NCI-H1417 treated with DMSO at 0.1 percent for 48 hours (cell line): Measurements from ENCODE around the gene TMEM135.
"Not testable (repeated sequence)": the region's sequence is repeated elsewhere in the genome, so short reads cannot be mapped to it uniquely, and the experiment has no call there.

ENCODE experiments used
- DNase-seq: peaks from one replicate; lab custom pipeline; 2025; lab: John Stamatoyannopoulos, UW

Gene TMEM135

DNA sequence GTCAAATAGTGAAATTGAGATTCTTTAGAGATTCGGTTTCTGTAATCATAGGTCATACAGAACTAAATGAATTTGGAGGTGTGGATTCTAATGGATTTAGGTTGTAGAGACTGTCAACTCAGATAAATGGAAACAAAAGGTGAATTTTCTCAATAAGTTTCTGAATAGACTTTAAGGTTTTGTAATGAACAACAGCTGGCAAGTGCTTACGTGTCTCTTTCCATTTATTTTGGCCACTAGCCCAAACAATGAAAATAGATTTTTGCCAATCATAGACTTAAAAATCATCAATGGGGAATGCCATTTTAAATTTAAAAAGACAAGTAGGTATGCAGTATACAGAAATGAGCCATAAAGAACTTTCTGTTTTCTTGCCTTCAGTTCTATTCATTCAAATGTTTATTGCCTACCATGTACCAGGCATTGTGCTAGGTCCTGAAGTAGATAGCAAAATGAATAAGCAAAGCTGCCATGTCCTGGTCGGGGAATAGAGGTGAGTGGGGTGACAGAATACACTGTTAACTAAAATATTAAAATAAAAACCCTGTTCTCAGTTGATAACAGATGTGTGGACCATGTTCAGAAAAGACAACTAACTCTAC, 16.9 kb upstream of the TMEM135 start:
- no peak for DNase-seq

DNA sequence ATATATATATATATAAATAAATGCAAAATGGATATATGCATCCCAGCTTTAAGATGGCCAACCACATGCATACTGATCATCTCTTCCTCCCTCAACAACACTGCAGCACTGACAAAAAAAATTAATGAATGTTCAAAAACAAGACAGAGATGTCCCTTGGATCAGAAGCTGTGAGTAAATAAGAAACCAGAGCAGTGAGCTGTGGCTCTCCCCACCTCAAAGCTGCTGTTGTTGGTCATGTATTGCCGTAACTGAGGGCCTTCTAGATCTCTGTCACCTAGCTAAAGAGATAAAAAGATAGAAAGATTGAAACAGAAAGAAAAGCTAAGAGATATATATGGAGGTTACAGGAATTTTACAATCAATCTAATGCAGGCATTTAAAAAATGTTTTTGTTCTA, 15.5 kb upstream of the TMEM135 start:
- DNase-seq: no peak

DNA sequence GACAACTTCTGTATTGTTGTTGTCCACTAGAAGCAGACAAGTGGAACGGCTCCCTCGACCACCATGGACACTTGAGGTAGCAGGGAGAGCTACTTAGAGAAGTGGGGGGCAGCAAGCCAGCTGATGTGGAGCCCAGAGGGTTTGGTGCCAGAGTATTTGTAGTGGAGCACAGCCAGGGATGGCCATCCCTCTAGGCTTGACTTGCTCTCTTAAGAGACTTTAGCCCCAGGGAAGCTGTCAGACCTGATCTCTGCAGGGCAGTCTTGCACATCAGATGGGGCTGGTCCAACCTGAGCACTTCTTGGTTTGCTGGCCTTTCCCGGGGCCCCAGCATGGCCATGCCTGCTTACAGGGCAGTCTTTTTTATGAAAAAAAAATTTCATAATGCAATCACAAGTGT, 15.0 kb upstream of the TMEM135 start:
- DNase-seq: no peak

DNA sequence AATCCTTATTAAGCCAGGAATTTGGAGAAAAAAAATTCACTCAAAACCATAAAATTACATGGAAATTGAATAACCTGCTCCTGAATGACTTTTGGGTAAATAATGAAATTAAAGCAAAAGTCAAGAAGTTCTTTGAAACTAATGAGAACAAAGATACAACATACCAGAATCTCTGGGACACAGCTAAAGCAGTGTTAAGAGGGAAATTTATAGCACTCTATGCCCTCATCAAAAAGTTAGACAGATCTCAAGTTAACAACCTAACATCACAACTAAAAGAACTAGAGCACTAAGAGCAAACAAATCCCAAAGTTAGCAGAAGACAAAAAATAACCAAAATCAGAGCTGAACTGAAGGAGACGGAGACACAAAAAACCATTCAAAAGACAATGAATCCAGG, 11.3 kb upstream of the TMEM135 start:
- not testable (repeated sequence) for DNase-seq

DNA sequence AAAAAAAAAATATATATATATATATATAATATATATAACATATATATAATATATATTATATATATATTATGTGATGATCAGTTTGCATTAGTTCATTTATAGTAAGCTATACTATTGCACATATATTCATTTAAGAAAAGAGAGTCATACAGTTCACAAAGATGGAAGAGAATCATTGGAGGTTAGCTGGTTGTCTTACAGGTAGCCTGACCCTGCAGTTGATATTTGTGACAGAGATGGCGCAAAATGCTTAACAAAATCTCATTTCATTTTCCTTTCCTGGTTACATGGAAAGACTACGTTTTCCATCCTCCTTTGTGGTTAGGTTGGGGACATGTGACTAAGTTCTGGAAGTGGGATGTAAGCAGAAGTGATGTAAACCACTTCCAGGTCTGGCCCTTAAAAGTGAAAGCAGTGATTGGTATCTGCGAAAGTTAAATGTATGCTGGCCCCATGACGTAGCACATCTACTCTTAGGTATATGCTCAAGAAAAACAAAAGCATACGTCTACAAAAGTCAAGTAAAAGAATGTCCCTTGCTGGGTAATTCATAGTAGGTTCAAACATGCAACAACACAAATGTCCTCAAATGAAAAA, 7.2 kb upstream of the TMEM135 start:
- no peak for DNase-seq

DNA sequence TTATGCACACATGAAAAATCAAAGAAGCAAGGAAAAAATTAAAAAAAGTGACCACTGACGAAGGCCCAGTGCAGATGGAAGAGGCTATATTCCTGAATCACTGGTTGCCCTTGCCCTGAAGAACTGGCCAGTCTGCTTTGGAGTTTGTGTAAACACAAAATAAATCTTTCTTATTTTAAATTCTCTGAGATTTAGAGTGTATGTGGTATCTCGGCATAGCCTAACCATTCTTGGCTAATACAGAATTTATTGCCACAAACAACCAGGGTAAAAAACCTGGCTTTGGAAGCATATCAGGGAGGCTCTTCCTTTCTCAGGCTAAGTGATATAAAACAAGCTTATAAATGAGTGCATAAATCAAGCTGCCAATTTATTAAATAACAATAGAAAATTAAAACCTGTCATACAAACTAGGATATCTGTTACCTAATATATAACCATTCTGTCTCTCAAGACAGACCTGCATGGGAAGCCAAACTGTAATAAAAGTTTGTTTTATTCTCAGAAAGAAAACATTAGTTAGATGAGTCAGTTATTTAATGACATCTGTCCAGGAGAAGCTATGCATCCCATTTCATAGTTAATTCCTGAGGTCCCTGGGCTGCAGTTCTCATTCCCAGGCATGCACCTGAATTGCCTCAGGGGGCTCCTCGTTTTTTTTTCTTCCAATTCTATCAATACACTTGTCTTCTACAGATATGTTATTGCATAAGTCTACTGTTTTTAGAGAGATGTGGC, 6.1 kb upstream of the TMEM135 start:
- DNase-seq: no peak

DNA sequence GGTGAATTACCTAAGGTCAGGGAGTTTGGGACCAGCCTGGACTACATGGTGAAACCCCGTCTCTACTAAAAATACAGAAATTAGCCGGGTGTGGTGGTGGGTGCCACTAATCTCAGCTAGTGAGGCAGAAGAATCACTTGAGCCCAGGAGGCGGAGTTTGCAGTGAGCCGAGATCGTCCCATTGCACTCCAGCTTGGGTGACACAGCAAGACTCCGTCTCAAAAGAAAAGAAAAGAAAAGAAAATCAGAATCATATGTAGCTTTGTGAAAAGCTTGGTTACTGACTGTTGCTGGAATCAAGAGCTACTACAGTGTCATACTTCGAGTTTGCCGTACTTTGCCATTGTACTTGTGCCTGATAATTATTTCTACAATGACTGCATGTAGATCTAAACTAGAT, 4.2 kb upstream of the TMEM135 start:
- DNase-seq: no peak

DNA sequence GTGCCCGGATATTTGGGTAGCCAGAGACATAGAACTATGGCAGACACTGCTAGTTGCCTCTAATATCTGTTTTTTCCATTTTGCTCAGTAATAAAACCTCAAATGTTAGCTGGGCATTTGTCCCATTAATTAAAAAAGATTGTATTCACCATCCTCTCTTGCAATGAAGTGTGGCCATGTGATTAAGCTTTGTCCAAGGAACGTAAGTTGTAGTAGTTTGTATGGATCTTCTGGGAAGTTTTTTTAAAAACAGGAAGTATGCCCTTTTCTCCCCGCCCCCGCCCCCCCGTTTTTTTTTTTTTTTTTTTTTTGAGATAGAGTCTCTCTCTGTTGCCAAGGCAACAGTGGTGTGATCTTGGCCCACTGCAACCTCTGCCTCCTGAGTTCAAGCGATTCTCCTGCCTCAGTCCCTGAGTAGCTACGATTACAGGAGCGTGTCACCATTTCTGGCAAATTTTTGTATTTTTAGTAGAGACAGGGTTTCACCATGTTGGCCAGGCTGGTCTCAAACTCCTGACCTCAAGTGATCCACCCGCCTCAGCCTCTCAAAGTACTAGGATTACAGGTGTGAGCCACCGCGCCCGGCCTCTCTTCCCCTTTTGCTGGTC, 1.7 kb upstream of the TMEM135 start:
- DNase-seq: no peak

DNA sequence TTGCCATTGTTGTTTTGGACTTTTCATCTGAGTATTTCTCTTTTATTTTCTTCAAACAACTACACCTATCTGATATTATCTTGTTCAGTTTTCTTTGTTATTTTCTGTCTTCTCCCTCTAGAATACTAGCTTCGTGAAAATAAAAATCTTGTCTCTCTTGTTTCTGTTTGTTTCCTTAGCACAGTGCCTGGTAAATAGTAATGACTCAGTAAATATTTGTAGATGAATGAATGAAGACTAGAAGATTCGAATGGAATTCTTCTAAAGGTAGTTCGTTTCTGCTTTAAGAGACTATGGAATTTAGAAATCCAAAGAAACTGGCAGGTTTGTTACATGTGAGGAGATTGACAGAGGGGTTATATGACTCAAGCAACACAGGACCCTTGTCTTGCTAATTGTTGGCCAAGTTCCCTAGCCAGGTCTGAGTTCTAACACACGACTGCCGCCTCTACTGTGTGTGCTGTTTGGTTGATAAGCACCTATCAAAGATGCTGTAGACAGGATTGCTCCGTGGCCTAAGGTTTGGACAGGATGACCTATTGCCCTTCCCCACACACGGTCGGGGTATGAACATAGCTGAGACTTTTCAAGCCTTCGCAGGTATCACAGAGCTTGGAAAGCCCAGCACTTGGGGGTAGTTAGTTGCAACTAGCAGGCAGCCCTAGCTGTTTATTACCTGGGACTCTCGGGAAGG, 831 bp upstream of the TMEM135 start:
- no peak for DNase-seq

GRCh38 chr11:87038235-87038977, 672 bp downstream of the TMEM135 start:
- DNase-seq: no peak

DNA sequence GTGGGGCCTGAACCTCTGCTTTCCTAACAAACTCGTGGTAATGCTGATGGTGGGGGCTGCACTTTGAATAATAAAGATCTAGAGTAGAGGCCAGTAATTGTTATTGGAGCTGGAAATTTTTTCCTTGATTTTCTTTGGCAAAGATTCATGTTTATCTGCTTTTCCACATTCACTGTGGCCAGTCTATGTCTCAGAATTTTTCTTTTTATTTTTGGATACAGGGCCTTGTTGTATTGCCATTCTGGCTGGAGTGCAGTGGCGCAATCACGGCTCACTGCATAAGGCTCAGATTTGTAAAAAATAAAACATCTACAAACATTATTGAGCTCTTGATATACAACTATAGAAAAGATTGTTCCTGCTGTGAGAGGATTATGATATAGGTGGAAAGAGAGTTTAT, 1.6 kb downstream of the TMEM135 start:
- DNase-seq: no peak

GRCh38 chr11:87043894-87044293, 6.2 kb downstream of the TMEM135 start:
- DNase-seq: no peak

- no peak for DNase-seq
Observed at GRCh38 chr11:87046824-87047223, 9.1 kb downstream of the TMEM135 start.

DNA sequence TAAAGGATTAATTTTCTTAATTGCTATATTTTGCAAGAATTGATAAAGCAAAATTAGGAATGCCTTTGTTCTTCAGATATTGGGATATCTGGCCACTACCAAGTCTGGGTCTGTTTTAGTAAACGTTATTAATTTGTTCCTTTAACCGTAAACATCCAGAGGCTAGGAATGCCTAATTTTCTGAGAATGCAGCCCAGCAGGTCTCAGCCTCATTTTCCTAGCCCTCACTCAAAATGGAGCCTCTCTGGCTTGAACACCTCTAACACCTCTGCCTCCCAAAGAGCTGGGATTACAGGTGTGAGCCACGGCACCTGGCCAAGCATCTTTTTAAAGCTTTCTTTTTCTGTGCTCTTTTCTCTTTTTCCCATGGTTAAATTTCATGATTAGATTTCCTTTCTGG, 18.4 kb downstream of the TMEM135 start:
- no peak for DNase-seq

DNA sequence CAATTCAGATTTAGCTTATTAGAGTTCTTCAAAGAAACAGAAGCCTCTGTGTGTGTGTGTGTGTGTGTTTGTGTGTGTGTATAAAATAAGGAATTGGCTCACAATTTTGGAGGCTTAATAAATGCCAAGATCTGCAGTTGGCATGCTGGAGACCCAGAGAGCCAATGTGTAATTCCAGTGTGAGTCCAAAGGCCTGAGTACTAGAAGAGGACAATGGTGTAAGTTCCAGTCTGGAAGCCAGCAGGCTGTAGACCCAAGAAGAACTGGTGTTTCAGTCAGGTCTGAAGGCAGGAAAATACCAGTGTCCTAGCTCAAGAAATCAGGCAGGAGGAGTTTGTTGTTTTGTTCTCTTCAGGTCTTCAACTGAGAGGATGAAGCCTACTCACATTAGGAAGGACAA, 20.0 kb downstream of the TMEM135 start:
- DNase-seq: no peak

GRCh38 chr11:87059596-87060390, 22.1 kb downstream of the TMEM135 start:
- no peak for DNase-seq

GRCh38 chr11:87061766-87062165, 24.0 kb downstream of the TMEM135 start:
- DNase-seq: no peak

DNA sequence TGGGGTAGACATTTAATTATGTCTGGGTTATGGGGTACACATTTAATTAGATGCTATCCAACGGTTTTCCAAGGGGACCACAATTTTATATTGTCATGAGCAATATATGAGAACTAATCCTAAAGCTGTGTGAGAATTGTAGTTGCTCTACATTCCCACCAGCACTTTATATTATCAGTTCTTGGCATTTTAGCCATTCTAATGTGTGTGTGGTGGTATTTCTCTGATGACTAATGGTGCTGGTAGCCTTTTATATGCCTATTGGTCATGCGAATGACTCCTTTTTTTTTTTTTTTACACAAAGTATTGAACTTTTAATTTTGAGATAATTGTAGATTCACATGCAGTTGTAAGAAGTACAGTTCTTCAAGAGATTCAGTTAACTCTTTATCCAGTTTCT, 26.2 kb downstream of the TMEM135 start:
- DNase-seq: no peak

- no peak for DNase-seq
Observed at GRCh38 chr11:87072787-87073186, 35.1 kb downstream of the TMEM135 start.

DNA sequence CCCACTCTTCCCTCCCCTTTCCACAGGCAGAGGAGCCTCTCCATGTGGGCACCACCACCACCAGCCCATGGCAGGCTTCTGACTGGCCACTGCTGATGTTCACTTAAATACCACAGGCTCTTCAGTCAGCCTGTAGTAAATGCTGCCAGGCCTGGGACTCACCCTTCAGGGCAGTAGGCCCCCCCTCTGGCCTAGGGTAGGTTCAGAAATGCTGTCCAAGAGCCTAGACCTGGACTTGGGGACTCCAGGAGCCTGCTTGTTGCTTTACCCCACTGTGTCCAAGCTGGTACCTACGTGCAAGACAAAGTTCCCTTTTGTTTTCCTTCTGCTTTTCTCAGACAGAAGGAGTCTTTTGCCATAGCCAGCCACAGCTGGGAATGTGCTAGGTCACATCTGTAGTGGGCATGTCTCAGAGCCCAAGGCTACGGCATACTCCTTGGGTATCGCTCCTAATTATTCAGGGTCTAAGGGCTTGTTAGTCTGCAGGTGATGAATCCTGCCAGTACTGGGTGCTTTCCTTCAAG, 38.6 kb downstream of the TMEM135 start:
- no peak for DNase-seq
